ENCODE data around the gene UCP2. TPM values are rescaled to one million over a fixed set of nuclear protein-coding genes. Genes with fewer than 3 reads are reported as not detected.

The UCP2 gene
- total RNA-seq, 1 donor from 2014 or later: 51.3 TPM

DNA sequence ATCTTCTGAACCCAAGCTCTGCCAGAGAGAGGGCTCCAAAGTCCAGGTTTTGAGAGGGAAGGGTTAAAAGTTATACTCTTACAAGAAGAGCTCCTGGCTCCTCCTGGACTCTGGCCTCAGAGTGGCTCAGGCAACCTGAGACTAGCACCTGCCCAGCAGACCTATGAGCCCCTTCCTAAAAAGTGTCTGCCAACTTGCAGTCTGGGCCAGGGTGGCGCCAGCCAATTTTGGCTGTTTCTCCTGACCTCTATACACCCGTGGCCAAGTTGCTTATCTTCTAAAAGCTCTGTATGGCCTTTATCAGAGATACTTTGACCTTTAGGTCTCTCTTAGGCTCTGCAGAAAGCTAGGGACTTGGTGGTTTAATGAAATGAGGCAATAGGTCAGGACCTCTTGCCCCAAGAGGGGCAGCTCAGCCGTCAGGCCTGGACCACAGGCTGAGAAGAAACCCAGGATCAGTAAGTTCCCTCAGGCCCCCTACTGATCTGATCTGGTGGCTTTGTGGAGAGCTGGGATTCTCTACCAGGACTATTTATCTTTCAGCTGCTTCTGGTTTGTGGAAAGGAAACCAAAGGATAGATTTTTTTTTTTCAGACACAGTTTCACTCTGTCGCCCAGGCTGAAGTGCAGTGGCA lies 36.6 kb upstream of the UCP2 start:
- H3K36me3 ChIP-seq: no peaks in the 10 kb centered on the region
- H3K4me1 ChIP-seq: peaks cover 14% of the 10 kb centered on the region
- intact Hi-C loops (cut with DNase I): no loop called here
- no peaks in the 10 kb centered on the region for H3K9me3 ChIP-seq
- no peak for DNase-seq (ENCODE audit: extremely low spot score in 2 of 2)
- TF ChIP-seq POLR2A (IDR thresholded peaks at IDR 0.05) (no peak), POLR2AphosphoS5 (IDR thresholded peaks at IDR 0.05; ENCODE audit: insufficient read depth in 1 of 2, low read depth in 1 of 2) (no peak)
- TF ChIP-seq, protein P1, sequence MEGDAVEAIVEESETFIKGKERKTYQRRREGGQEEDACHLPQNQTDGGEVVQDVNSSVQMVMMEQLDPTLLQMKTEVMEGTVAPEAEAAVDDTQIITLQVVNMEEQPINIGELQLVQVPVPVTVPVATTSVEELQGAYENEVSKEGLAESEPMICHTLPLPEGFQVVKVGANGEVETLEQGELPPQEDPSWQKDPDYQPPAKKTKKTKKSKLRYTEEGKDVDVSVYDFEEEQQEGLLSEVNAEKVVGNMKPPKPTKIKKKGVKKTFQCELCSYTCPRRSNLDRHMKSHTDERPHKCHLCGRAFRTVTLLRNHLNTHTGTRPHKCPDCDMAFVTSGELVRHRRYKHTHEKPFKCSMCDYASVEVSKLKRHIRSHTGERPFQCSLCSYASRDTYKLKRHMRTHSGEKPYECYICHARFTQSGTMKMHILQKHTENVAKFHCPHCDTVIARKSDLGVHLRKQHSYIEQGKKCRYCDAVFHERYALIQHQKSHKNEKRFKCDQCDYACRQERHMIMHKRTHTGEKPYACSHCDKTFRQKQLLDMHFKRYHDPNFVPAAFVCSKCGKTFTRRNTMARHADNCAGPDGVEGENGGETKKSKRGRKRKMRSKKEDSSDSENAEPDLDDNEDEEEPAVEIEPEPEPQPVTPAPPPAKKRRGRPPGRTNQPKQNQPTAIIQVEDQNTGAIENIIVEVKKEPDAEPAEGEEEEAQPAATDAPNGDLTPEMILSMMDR (IDR thresholded peaks at IDR 0.05): no peak
- H3K27ac ChIP-seq: peak overlapping the region; percentile 42
- H3K27me3 ChIP-seq: no peaks in the 10 kb centered on the region
- H3K4me3 ChIP-seq: no peak overlapping the region

DNA sequence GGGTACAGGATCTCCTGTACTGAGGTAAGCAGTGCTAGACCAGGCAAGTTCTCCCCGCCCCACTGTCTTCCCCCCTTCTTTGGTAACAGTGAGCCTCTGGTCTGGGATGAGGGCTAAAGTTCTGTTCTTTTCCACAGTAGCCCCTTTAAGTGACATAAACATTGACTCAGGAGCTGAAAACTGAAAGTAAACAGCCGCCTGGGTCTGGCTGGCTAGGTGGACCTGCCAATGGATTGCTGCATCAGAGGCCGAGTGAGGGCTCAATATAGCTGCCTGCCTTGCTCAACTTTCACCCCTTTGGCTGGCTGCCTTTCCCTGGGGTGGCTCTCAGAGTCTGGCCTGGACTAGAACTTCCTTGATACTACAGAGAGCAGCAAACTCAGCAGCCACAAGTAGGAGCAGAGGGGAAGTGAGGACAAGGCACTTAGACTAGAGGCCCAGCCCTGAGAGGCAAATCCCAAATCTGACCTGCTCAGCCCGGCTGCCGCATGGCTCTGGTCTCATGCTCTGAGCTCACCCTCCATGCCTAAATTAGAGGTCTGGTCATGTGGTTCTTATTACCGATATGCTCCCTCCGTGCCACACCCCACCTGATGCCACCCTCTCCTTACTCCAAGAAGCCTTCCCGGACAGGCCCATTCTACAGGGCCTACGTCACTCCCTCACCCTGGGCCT lies 35.8 kb upstream of the UCP2 start:
- Histone ChIP-seq H3K27ac (peak overlapping the region; percentile 42), H3K4me3 (no peak overlapping the region), H3K9me3 (no peaks in the 10 kb centered on the region), H3K27me3 (no peaks in the 10 kb centered on the region), H3K4me1 (peaks cover 14% of the 10 kb centered on the region), H3K36me3 (no peaks in the 10 kb centered on the region)
- intact Hi-C loops (cut with DNase I): no loop called here
- TF ChIP-seq POLR2A (IDR thresholded peaks at IDR 0.05) (no peak), POLR2AphosphoS5 (IDR thresholded peaks at IDR 0.05; ENCODE audit: insufficient read depth in 1 of 2, low read depth in 1 of 2) (peak; percentile 45 to 58)
- TF ChIP-seq, protein P1 (IDR thresholded peaks at IDR 0.05): no peak
- peak in 1 of 2 donors; percentile 96 for DNase-seq (ENCODE audit: extremely low spot score in 2 of 2)

DNA sequence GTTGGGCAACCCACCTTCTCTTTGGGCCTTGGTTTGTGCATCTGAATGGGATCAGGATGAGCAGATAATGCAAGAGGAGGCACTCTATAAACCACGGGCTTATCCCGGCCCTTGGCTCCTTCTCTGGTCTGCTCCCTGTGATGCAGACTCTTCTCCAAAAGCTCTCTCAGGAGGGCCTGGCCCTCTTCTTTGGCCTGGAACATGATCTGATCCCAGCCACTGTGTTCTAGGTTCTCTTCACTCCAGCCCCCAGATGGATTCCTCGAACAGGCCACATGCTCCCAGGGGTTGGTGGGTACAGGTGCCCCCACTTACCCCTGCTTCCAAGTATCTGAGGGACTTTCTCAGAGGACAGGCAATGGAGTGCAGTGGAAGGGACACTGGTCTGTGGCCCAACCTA lies 35.0 kb upstream of the UCP2 start:
- no peak for DNase-seq (ENCODE audit: extremely low spot score in 2 of 2)
- TF ChIP-seq POLR2AphosphoS5 (IDR thresholded peaks at IDR 0.05; ENCODE audit: insufficient read depth in 1 of 2, low read depth in 1 of 2): no peak
- TF ChIP-seq, protein P1 (IDR thresholded peaks at IDR 0.05): no peak
- TF ChIP-seq POLR2A (IDR thresholded peaks at IDR 0.05): no peak
- no peaks in the 10 kb centered on the region for H3K36me3 ChIP-seq
- H3K4me3 ChIP-seq: no peak overlapping the region
- H3K4me1 ChIP-seq: peaks cover 14% of the 10 kb centered on the region
- H3K27me3 ChIP-seq: no peaks in the 10 kb centered on the region
- intact Hi-C loops (cut with DNase I): no loop called here
- no peaks in the 10 kb centered on the region for H3K9me3 ChIP-seq
- peak overlapping the region; percentile 42 for H3K27ac ChIP-seq

DNA sequence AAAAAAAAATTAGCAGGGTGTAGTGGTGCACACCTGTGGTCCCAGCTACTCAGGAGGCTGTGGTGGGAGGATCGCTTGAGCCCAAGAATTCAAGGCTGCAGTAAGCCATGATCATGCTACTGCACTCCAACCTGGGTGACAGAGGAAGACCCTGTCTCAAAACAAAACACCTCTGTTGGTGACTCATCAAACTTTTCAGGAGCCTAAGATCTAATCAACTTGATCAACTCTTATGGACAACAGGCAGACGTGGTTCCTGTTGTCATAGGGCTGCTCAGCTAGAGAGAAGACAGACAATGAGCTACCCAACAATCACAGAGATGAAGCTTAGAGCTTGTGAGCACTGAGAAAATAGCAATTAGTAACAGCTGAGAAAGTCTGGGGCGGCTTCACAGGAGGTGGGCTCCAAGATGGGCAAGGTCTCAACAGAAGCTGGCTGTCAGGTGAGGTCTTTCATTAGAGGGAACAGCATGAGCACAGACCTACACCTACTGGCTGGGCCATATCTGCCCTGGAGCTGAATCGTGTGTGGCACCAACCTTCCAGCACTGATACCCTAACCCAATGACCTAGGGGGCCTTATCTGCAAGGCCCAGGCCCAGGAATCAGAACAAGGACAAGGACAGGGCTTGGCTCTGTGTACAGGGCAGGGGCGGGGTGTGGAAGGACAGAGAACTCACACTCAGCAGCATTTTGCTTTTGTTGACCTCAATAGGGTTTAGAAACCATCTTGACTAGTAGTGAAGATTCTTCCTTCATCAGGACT lies 33.5 kb upstream of the UCP2 start:
- Histone ChIP-seq H3K4me1 (peaks cover 14% of the 10 kb centered on the region), H3K27me3 (no peaks in the 10 kb centered on the region), H3K36me3 (no peaks in the 10 kb centered on the region), H3K27ac (no peak overlapping the region), H3K4me3 (no peak overlapping the region), H3K9me3 (no peaks in the 10 kb centered on the region)
- no peak for DNase-seq (ENCODE audit: extremely low spot score in 2 of 2)
- intact Hi-C loops (cut with DNase I): no loop called here
- TF ChIP-seq POLR2A (IDR thresholded peaks at IDR 0.05) (no peak), POLR2AphosphoS5 (IDR thresholded peaks at IDR 0.05; ENCODE audit: insufficient read depth in 1 of 2, low read depth in 1 of 2) (no peak)
- TF ChIP-seq, protein P1 (IDR thresholded peaks at IDR 0.05): no peak
